H1 (cell line): ENCODE results near the gene HSDL2. TPM values are rescaled to one million over a fixed set of nuclear protein-coding genes. Genes with fewer than 3 reads are reported as not detected.

ENCODE experiments used
- CBX5 ChIP-seq: fragments of 300-800, 300-1000 bp; sonication (generic); IDR thresholded peaks from 2 replicates; pipeline ENCODE4 v1.7.1; 2016; ENCODE audit warnings: antibody characterized with exemption, low read length, low read depth
- CBX8 ChIP-seq: fragments of 300-800, 300-1000 bp; sonication (generic); IDR thresholded peaks from 2 replicates; pipeline ENCODE4 v1.7.1; 2016; ENCODE audit warnings: low read depth, low read length, borderline replicate concordance
- CHD1 ChIP-seq: IDR thresholded peaks from 2 replicates; pipeline ENCODE4 v1.6.1; 2012; ENCODE audit warnings: low read depth, low read length, improper control_type of control experiment
- EGR1 ChIP-seq: IDR thresholded peaks from 2 replicates; pipeline ENCODE4 v1.6.1; 2011; ENCODE audit warnings: low read depth, low read length, borderline replicate concordance
- EP300 ChIP-seq, 2 experiments: IDR thresholded peaks; 1 replicate in 1 of 2; 2 replicates in 1 of 2; pipeline ENCODE4 v1.6.1; 2011 to 2012; ENCODE audit warnings: low read depth in 2 of 2, low read length in 2 of 2, mild to moderate bottlenecking in 2 of 2, borderline replicate concordance in 1 of 2, inconsistent platforms in 1 of 2, moderate library complexity in 1 of 2
- GABPA ChIP-seq: IDR thresholded peaks from 2 replicates; pipeline ENCODE4 v1.6.1; 2011; ENCODE audit warnings: mild to moderate bottlenecking, low read length, moderate library complexity, borderline replicate concordance; ENCODE audit not compliant: insufficient read depth
- GTF2F1 ChIP-seq: IDR thresholded peaks from 2 replicates; pipeline ENCODE4 v1.6.1; 2012; ENCODE audit warnings: low read depth, low read length, improper control_type of control experiment, borderline replicate concordance
- KDM1A ChIP-seq: fragments of 200-600, 300-600 bp; sonication (generic); IDR thresholded peaks from 2 replicates; pipeline ENCODE4 v1.7.1; 2016; ENCODE audit warnings: mild to moderate bottlenecking, low read length, borderline replicate concordance
- KDM5A ChIP-seq: fragments of 200-600 bp; IDR thresholded peaks from 2 replicates; pipeline ENCODE4 v1.7.1; 2012; ENCODE audit warnings: mild to moderate bottlenecking, low read length, inconsistent platforms, mixed read lengths
- MAFK ChIP-seq: IDR thresholded peaks from 2 replicates; pipeline ENCODE4 v1.6.1; 2012; ENCODE audit warnings: low read depth, mild to moderate bottlenecking, improper control_type of control experiment, low read length
- NANOG ChIP-seq: IDR thresholded peaks from 2 replicates; pipeline ENCODE4 v1.6.1; 2011; ENCODE audit warnings: low read length, low read depth, mild to moderate bottlenecking, inconsistent platforms; ENCODE audit not compliant: insufficient read depth, poor library complexity, severe bottlenecking
- NRF1 ChIP-seq: IDR thresholded peaks from 2 replicates; pipeline ENCODE4 v1.6.1; 2011; ENCODE audit warnings: mild to moderate bottlenecking, low read depth, low read length, improper control_type of control experiment
- POLR2A ChIP-seq, 2 experiments: IDR thresholded peaks; 1 replicate in 1 of 2; 2 replicates in 1 of 2; pipeline ENCODE4 v1.6.1; 2011; ENCODE audit warnings: low read depth in 2 of 2, low read length in 2 of 2, mild to moderate bottlenecking in 2 of 2; ENCODE audit errors: control extremely low read depth in 1 of 2
- POU5F1 ChIP-seq: IDR thresholded peaks from 2 replicates; pipeline ENCODE4 v1.6.1; 2011; ENCODE audit warnings: low read depth, mild to moderate bottlenecking, low read length, moderate library complexity
- RFX5 ChIP-seq: IDR thresholded peaks from 2 replicates; pipeline ENCODE4 v1.6.1; 2011; ENCODE audit warnings: low read depth, low read length, improper control_type of control experiment, borderline replicate concordance
- SIN3A ChIP-seq, 2 experiments: IDR thresholded peaks in 1 of 2; conservative IDR thresholded peaks in 1 of 2; 2 replicates each; pipeline ENCODE4 v1.6.1; 2011 to 2012; ENCODE audit warnings: low read length in 2 of 2, improper control_type of control experiment in 1 of 2, low read depth in 1 of 2, mild to moderate bottlenecking in 1 of 2
- SIX5 ChIP-seq: IDR thresholded peaks from 2 replicates; pipeline ENCODE4 v1.6.1; 2011; ENCODE audit warnings: mild to moderate bottlenecking, low read depth, low read length
- SP2 ChIP-seq: IDR thresholded peaks from 2 replicates; pipeline ENCODE4 v1.6.1; 2012; ENCODE audit warnings: mild to moderate bottlenecking, low read length, inconsistent platforms
- SP4 ChIP-seq: IDR thresholded peaks from 2 replicates; pipeline ENCODE4 v1.6.1; 2012; ENCODE audit warnings: low read length, inconsistent platforms
- SRF ChIP-seq: IDR thresholded peaks from 2 replicates; pipeline ENCODE4 v1.6.1; 2011; ENCODE audit warnings: mild to moderate bottlenecking, low read depth, low read length, moderate library complexity
- TAF7 ChIP-seq: optimal IDR thresholded peaks from 2 replicates; pipeline ENCODE3; 2011; ENCODE audit warnings: low read depth, mild to moderate bottlenecking, inconsistent platforms, low read length, moderate library complexity, borderline replicate concordance
- TBP ChIP-seq: IDR thresholded peaks from 2 replicates; pipeline ENCODE4 v1.6.1; 2011; ENCODE audit warnings: low read depth, low read length, improper control_type of control experiment
- USF2 ChIP-seq: IDR thresholded peaks from 2 replicates; pipeline ENCODE4 v1.6.1; 2011; ENCODE audit warnings: low read length, improper control_type of control experiment
- polyA plus RNA-seq, 7 experiments: library from polyadenylated mRNA; depleted of rRNA in 3 of 7; stranded (reverse) in 5 of 7; unstranded in 2 of 7; fragments of >200 nt in 5 of 7; fragments of 200-250 nt in 2 of 7; gene quantifications; 1 replicate in 5 of 7; 2 replicates in 1 of 7; 4 replicates in 1 of 7; pipeline versions ENCODE4 v1.2.1 to v1.2.3, GENCODE V29; 2011 to 2013; ENCODE audit warnings: missing spikeins in 2 of 7, mixed read lengths in 2 of 7
- total RNA-seq: library from RNA; stranded (reverse); fragmentation: NEBNext Ultra II Directional; extraction: Animal tissue kit (Norgen Biotek cat#: 25700); gene quantifications from 2 replicates; pipeline ENCODE4 v1.2.1, GENCODE V29; 2021

The HSDL2 gene
- total and polyA plus RNA-seq, 2 of the 8 experiments (the other 6 are each of a cell fraction or from before 2014, with no cell fraction given), result 6.6 to 15.4 TPM

- peak; percentile 74 for TF ChIP-seq TAF7
- TF ChIP-seq EGR1, result peak; percentile 55; the same call in 1 of the 2 replicates
- peak; percentile 79 to 89 for TF ChIP-seq POLR2A (IDR thresholded peaks at IDR 0.05; ENCODE audit: control extremely low read depth in 1 of 2, low read depth in 2 of 2, low read length in 2 of 2)
- TF ChIP-seq USF2, result no peak
- no peak for TF ChIP-seq CBX5
- no peak for TF ChIP-seq SRF
- no peak for TF ChIP-seq SIX5
- no peak for TF ChIP-seq POU5F1
- no peak for TF ChIP-seq GTF2F1
- no peak for TF ChIP-seq CHD1
- no peak for TF ChIP-seq EP300 (IDR thresholded peaks at IDR 0.05; ENCODE audit: borderline replicate concordance in 1 of 2, low read depth in 2 of 2, low read length in 2 of 2)
- TF ChIP-seq NRF1, result peak; percentile 80
- no peak for TF ChIP-seq GABPA
- no peak for TF ChIP-seq CBX8
- no peak for TF ChIP-seq NANOG
- TF ChIP-seq RFX5, result no peak
- no peak for TF ChIP-seq SP2
- TF ChIP-seq SP4, result no peak
- no peak for TF ChIP-seq KDM5A
- TF ChIP-seq KDM1A, result no peak
- TF ChIP-seq TBP, result peak; percentile 59
- TF ChIP-seq SIN3A (conservative IDR thresholded peaks at IDR 0.05 in 1 of 2, IDR thresholded peaks at IDR 0.05 in 1 of 2; ENCODE audit: low read depth in 1 of 2, low read length in 2 of 2), result peak in 1 of 2 experiments; percentile 55; a peak in 1 of 4 replicates
- TF ChIP-seq MAFK, result no peak
These were observed 469 bp upstream of the HSDL2 start (continued) for GRCh38 chr9:112379177-112380101.
